H54 (cell line): ENCODE results near the gene RAB1B.

Experiments
- DNase-seq: peaks from one replicate; pipeline ENCODE4 v3.0.0; 2011; ENCODE audit warnings: low spot score, mixed read lengths; ENCODE audit not compliant: insufficient read length
- FAIRE-seq: peaks from 3 replicates; lab custom pipeline; 2011; peaks lifted over from hg19 to GRCh38; lab: Jason Lieb, UNC
- POLR2A ChIP-seq: IDR thresholded peaks from 2 replicates; pipeline ENCODE4 v1.6.1; 2011; ENCODE audit warnings: low read depth, mild to moderate bottlenecking, low read length

The RAB1B gene

GRCh38 chr11:66321606-66322005 is 53.2 kb downstream of the RAB1B start:
- no peak for FAIRE-seq
- no peak for TF ChIP-seq POLR2A
- no peak for DNase-seq

- FAIRE-seq (no peak), DNase-seq (no peak)
- no peak for TF ChIP-seq POLR2A
These were observed 54.4 kb downstream of the RAB1B start for GRCh38 chr11:66322732-66323427.

- no peak for DNase-seq
- no peak for TF ChIP-seq POLR2A
- FAIRE-seq = no peak
These were observed 55.2 kb downstream of the RAB1B start for GRCh38 chr11:66323684-66324083.

GRCh38 chr11:66324664-66325063 is 56.2 kb downstream of the RAB1B start:
- no peak for DNase-seq

GRCh38 chr11:66325263-66325671 is 56.8 kb downstream of the RAB1B start:
- no peak for TF ChIP-seq POLR2A
- no peak for DNase-seq
- FAIRE-seq = no peak

More at GRCh38 chr11:66324664-66325063, 56.2 kb downstream of the RAB1B start:
- TF ChIP-seq POLR2A = no peak
- no peak for FAIRE-seq

GRCh38 chr11:66326261-66327111 is 58.0 kb downstream of the RAB1B start:
- DNase-seq (peak; percentile 76), FAIRE-seq (no peak)
- TF ChIP-seq POLR2A = 0 out of 2 replicates have a peak, but pooled peaks have one; percentile 18
